ENCODE measurements around the gene PKNOX2.

Gene PKNOX2

DNA sequence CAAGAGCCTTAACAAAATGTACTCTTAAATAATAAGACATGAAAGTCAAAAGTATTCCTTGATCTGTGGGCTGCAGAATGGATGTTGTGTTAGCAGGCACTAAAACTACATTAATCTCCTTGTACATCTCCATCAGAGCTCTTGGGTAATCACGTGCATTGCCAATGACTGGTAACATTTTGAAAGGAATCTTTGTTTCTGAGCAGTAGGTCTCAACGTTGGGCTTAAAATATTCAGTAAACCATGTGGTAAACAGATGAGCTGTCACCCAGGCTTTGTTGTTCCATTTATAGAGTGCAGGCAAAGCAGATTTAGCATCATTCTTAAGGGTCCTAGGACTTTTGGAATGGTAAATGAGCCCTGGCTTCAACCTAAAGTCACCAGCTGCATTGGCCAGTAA is 152.9 kb downstream of the PKNOX2 start:
- no peak for DNase-seq

GRCh38 chr11:125319649-125320048 is 155.1 kb downstream of the PKNOX2 start:
- no peak for DNase-seq

DNA sequence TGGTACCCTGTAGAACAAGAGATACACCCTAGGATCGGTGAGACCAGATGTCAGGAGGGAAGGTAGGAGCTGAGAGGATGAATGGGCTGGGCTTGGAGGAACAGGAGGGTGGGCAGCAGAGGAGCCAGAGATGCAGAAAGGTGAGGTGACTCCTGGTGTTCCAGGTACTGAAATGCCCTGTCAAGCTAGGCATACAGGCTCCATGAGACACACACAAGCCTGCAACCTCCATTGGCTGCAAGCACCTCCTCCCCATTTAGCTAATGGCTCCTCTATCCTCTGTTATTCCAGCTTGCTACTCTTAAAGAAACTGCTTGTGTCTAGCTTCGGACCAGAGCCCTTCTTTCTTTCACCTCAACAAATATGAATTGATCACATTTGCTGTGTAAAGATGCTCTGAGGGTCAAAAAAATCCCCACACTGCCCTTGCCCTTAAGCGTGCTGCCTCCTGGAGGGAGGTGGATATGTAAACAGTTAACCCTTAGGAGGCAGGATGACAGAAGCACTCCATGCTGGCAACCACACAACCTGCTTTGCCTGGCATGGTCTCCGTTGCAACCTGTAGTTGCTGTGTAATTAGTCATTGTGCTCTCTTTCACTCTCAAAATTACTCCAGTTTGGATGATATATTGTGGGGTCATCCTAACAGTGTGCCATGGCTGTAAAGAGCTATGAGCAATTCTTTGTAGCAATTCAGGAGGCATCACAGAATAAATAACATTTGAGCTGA is 156.0 kb downstream of the PKNOX2 start:
- no peak for DNase-seq

- no peak for DNase-seq
Observed at GRCh38 chr11:125322289-125322688, 157.7 kb downstream of the PKNOX2 start.

GRCh38 chr11:125325196-125325595 is 160.6 kb downstream of the PKNOX2 start:
- DNase-seq = no peak

GRCh38 chr11:125326126-125326525 is 161.6 kb downstream of the PKNOX2 start:
- DNase-seq = no peak

DNA sequence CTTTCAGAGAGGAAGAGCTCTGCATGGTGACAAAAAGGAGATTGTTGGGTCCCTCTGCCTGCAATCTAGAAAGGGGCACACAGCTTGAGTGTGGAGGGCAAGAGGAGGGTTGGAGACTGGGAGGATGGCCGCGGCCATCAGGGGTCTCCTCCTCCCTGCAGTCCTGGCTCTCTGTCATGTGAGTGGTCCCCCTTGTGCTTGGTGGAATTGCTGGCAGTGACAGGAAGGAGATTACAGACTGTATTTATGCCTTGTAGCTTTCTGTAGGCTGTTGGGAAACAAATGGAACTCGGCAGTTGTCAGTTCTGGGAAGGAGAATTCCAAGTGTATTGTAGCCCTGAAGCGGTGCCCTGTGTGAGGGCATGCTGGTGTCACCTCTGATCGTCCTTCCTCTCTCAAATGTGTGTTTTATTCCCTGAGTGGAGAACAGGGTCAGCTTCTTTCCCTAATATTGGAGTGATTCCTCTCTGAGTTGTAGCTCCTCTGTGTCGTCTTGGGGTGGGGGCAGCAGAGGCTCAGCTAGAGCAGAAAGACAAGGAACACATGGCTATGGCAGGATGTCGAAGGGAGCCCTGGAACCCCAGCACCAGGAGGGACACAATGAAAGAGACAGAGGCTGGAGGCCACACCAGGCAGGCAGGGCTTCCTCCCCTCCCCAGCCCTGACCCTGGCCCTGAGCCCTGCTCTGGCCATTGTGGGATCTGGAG is 163.1 kb downstream of the PKNOX2 start:
- no peak for DNase-seq

- DNase-seq = no peak
Observed at GRCh38 chr11:125328225-125328580, 163.7 kb downstream of the PKNOX2 start.

DNA sequence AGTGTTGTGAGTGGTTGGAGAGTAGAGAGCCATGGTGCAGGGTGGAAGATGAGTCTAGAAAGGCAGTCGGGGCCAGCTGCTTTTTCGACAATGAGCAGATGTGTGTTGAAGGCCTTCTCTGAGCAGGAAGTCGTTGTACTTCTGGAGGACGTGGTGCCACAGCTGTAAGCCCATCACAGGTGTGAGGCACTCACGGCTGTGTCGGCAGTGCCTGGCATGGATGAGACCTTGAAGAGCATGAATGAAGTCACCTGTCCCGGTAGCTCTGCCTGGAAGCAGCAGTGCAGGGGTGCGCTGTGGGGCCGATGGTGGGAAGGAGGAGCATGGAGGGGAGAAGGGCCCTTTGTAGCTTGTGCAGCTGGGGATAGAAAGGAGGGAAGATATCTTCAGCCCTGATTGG is 165.2 kb downstream of the PKNOX2 start:
- DNase-seq = no peak

- no peak for DNase-seq
Observed at GRCh38 chr11:125330462-125331325, 166.1 kb downstream of the PKNOX2 start.

- no peak for DNase-seq
Observed at GRCh38 chr11:125331357-125332035, 166.9 kb downstream of the PKNOX2 start.

DNA sequence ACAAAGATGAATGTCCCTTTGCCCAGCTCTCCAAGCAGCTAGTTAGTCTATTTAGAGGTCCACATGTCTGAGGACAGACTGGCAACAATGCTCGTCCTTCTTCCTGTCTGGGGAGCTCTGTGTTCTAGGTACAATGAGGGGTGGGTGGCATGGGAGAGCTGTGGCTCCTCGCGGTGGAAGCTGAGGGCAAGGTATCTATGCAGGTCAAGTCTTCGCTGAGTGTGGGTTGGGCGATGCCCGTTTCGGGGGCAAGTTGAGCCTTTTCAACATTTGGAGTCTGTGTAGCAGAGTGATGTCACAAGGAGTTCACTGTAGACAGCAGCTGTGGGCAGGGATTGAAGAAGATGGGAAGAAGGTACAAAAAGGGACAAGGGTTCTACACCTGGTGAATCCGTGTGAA is 168.3 kb downstream of the PKNOX2 start:
- DNase-seq = no peak

DNA sequence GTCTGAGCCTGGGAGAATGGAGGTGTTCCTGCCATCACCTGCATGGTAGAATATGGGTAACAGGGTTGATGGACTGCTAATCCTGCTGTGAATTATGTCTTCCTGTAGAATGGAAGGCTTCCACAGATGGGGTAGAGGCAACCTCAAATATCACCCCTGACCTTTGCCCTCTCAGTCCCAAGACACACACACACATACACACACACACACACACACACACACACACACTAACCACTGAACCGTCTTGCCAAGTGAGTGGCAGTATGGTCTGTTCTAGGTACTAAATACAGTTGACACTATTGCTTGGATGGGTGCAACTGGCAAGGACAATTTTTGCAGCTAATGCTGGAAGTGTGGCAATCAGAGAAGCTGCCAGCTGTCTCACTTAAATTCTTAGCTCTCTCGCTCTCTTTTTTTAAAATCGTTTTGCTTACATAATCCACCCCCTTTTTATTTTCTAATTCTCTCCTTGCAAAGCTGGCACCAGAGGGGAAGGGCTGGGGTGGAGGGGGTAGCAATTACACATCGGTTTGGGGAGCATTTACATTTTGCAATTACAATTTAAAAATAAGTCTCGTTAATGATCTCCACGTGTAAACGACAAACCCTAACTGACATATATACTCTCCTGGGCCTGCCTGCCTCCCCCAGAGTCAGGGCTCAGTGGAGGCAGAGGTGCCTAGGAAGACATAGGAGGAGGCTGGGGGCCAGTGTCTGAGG is 169.0 kb downstream of the PKNOX2 start:
- DNase-seq = no peak

DNA sequence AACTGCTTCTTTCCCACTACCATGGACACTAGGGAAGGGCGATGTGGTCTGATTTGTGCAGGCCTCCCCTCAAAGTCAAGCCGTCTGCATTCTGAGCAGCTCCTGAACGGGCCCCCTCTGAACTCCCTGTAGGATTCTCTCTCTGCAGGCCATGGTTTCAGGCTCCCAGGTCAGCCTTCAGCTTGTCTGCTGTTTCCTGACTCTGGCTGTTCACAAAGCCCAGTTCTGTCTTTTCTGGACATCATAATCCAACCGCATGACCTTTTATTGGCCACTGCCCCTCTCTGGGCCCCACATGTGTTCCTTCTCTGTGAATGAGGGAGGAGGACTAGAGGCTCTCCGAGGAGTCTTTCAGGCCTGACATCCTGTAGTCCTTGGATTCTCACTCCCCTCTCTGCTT is 170.6 kb downstream of the PKNOX2 start:
- no peak for DNase-seq

GRCh38 chr11:125337836-125338834 is 173.6 kb downstream of the PKNOX2 start:
- no peak for DNase-seq

DNA sequence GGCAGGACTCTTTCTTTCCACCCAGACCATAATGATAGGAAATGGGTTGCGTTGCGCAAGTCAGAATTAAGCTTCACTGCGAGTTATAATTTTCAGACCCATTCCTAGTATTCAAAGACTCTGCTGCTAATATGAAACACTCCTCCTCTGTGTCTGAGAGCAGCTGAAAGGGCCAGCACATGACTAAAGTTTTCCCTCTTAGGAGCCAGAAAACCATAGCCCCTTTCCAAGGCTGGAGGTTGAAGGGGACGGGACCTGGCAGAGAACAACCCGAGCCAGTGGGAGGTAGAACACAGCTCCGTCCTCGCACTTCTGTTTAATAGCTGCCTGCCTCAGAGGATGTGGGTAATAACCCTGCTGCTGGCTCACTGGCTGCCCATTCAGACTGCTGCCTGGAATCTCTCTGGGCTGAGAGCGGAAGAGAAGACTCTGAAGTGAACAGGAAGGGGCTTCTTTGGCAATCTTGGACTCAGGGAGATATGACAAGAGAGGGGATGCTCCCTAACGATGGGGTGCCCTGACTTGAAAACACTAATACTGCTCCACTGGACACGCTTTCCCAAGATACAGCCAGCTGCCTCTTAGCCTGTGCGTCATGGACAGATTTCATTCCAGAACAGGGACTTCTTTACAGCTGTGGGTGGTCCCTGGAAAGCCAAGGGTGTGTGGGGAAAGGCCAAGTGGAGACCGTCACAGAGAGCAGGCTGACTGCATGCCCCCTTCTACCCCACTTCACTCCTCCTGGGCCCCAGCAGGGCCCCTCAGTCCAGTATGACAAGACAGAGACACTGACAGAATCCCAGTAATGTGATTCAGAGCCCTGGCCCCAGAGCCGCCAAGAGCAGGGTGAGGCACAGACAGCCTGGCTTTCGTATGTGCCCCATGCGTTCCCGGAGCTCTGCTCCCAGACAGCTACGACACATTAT is 174.6 kb downstream of the PKNOX2 start:
- DNase-seq = no peak

DNA sequence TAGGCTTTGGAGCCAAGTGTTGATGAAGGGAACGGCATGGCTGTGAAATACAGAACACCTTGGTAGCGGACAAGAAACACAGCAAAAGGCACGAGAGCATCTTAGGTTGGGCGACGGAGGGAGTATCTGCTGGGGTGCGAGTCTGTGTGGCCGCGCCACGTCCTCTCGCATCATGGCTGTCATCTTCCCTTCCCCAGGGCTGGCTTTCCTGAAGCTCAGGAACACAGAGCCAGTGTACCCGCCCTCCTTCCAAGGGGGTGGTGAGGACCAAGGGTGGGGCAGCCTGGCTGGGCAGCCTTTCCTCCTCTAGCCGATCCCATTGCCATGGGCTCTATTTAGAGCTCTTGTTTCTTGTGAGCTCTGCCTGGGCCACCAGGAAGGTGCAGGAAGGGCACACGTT is 177.1 kb downstream of the PKNOX2 start:
- no peak for DNase-seq

GRCh38 chr11:125342281-125342930 is 177.9 kb downstream of the PKNOX2 start:
- DNase-seq = no peak

DNA sequence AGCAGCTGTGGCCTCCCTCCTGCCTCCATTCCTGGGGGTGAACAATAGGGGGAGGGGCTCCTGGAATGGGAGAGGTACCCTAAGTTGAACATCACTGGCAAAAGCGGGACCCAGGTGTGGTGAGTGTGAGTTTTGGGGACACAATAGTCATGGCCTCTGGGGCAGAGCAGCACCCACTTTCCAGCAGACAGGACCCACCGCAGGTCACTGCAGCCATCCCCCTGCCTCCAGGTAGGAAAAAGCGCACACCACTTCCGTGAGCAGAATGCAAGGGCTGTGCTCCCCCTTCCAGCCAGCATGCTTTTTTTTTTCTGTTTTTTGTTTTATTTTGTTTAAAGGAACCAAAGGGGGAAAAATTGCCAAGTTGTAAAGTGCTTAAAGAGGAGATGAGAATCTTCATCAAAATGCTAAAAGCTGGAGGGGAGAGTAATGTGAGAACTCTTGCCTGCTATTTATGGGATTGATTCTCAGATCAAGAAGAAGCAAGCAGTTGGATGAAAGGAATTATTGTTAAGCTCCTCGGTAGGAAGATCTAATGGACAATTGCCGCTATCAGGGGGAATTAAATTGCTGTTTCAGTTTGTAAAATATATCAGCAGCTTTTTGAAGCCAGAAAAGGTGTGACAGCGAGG is 178.7 kb downstream of the PKNOX2 start:
- DNase-seq = no peak
